HG02884 (cell line): ENCODE measurements around the gene NLN.
"Not testable (repeated sequence)": the region's sequence is repeated elsewhere in the genome, so short reads cannot be mapped to it uniquely, and the experiment has no call there.

Source experiments
- ATAC-seq: cut with Tn5 transposase; IDR thresholded peaks from one replicate; pipeline ENCODE4 v1.9.1; 2021; ENCODE audit warnings: mild to moderate bottlenecking, moderate library complexity; ENCODE audit not compliant: unreplicated experiment

NLN gene

DNA sequence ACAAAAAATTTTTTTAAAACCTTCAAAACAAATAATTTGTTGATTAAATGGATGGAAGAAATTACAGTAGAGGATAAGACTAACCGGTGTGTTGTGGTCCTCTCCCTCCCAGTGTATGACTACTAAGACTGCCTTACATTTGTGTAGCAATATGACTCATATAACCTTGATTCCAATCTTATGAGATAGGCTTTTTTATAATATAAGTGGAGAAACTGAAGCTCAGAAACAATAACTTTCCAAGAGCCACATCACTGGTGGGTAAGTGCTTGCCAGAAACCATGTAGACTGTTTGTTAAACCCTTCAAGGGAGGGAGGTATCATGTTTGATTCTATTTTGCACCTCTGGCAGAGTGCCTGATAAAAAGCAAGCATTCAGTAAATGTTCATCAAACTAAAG lies 47.5 kb downstream of the NLN start:
- no peak for ATAC-seq

DNA sequence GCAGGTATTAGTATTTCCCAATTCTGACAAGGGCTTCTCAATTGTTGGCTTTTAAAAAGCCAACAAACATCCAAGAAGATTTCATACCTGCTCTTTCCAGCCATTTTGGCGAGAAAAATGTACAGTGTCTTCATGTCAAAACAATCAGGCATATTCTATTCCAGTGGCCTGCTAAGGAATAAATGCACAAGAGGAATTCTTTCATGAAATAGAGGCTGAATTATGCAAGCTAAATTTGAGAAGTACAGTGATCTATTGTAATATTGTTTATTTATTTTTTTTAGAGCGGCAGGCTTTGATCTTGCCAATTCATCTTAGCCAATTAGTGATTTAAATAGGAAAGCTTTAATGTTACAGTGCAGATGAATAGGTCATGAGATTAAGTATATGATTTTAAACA lies 49.3 kb downstream of the NLN start:
- no peak for ATAC-seq

DNA sequence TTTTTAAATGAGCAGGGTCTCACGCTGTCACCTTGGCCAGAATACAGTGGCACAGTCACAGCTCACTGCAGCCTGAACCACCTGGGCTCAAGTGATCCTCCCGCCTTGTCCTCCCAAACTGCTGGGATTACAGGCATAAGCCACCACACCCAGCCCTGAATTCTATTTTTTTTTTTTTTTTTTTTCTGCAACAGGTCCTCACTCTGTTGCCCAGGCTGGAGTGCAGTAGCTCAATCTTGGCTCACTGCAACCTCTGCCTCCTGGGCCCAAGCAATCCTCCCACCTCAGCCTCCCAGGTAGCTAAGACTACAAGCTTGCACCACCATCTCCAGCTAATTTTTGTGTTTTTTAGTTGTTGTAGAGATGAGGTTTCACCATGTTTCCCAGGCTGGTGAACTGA lies 51.0 kb downstream of the NLN start:
- not testable (repeated sequence) for ATAC-seq

DNA sequence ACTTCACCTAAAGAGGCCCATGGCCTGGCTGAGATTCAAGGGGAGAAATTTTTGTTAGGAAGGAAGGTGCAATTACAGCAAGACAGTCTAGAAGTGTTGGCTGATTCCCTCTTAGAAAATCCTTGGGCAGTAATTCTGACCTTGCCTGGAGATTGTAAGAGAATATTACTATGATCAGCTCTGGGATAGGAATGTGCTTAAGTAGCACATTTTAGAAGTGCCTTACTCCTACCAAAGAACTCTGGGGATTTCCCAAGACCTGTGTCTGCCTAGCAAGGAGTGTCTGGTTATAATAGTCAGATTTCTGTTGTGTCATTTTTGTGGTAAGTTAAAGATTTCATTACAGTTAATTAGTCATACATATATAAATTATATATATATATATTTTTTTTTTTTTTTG lies 52.3 kb downstream of the NLN start:
- no peak for ATAC-seq

DNA sequence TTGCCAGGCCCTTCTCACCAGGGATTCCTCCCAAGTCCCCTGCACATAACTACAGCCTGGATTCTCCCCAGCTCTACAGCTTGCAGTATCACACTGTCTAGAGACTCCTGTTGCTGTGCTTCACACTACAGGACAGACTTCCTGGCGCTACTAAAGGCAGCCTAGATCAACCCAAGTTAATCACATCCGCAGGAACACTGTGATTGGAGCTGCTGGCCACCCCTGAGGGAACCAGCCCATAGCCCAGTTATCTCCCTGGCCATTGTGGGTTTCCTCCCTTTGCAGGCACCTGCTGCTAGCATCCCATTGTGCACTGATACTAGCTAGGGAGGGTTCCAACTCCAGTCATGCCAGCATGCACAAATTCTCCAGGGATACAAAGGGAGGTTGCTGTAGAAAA lies 53.5 kb downstream of the NLN start:
- no peak for ATAC-seq

DNA sequence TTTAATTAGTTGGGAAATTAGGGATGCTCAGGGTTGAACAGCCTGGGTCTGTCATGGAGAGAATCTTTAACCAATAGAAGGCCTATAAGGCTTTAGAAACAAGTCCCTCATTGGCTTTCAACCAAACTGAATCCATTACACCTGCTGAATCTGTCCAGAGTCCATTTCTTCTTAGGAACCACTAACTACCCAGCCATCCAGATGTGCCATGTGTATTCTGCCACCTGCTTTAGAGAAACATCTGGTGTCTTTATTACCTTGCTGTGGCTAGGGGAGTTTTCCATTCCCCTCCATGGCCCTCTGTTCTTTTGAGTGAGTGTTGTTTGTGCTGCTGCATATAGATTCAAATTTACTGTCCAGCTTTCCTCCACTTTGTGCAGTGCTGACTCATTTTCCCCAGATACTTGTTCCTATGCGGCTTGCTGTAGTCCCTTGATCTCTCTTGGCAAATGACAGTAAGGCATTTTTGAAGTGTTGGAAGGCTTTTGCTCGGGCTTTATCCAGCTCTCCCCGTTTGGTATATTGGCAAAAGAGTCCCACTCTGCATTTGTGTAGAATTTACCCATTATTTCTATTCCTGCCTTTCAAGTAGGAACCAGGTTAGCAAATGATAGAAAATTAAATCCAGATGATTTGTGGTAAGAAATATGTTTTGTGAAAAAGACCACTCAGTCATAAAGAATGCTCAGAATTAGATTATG lies 54.6 kb downstream of the NLN start:
- ATAC-seq: no peak

DNA sequence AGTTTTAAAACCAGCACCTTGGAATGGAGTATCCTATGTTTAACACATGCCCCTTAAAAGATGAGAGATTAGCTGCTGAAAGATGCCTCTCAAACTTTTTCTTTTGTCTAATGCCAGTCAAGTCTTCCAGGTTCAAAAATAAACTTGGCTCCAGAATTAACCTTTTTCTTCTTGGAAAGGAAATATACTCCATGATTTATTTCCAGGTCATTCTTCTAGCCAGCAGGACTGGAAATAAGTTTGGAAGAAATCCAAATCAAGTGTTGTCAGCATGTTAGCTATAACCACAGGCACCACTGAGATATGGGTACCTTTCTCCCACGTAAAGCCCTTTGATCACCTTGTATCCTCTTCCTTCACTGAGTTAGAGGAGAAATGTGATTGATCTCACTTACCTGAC lies 56.1 kb downstream of the NLN start:
- ATAC-seq: no peak

DNA sequence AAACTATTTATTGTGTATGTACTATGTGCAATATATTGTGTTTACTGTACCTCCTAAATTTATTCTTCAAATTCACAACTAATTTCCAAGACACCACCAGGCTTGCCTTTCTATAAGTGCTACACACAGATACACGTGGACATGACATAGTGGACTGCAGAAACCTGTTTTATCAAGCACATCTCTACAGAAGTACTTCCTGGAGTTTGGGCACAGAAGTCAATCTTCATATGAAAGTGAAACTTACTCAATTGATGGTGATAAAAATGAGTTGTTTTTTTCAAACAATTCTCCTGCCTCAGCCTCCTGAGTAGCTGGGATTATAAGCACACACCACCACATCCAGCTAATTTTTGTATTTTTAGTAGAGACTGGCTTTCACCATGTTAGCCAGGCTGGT lies 57.6 kb downstream of the NLN start:
- no peak for ATAC-seq

DNA sequence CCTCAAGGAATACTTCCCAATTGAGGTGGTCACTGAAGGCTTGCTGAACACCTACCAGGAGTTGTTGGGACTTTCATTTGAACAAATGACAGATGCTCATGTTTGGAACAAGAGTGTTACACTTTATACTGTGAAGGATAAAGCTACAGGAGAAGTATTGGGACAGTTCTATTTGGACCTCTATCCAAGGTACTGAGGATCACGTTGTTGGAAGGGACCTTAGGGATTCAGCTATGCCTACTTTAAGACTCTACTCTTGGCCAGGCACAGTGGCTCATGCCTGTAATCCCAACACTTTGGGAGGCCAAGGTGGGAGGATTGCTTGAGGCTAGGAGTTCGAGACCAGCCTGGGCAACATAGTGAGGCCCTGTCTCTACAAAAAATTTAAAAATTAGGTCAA lies 66.3 kb downstream of the NLN start:
- ATAC-seq: not testable (repeated sequence)

DNA sequence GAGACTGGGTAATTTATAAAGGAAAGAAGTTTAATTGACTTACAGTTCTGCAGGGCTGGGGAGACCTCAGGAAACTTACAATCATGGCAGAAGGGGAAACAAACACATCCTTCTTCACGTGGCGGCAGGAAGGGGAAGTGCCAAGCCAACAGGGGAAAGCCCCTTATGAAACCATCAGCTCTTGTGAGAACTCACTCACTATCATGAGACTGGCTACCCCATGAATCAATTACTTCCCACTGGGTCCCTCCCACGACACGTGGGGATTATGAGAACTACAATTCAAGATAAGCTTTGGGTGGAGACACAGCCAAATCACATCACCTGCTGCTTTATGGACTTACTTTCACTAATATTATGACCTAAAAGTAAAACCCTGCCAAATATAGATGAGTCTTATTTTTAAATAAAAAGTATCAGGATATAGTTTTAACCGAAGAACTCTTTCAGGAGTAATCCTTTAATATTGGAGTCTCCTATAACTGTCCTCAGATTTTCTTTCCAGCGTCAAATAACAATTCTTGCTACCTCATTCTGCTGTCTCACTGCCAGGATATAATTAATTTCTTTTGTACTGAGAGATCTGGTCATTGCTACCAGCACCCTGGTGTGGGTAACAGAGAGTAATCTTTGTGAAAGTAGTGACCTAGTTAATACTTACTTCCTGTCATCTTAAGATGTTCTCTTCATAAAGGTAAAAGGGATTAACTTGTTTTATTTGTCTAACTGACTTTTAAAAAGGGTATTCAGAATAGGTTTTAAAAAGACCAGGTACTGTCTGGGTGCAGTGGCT lies 68.6 kb downstream of the NLN start:
- ATAC-seq: no peak

DNA sequence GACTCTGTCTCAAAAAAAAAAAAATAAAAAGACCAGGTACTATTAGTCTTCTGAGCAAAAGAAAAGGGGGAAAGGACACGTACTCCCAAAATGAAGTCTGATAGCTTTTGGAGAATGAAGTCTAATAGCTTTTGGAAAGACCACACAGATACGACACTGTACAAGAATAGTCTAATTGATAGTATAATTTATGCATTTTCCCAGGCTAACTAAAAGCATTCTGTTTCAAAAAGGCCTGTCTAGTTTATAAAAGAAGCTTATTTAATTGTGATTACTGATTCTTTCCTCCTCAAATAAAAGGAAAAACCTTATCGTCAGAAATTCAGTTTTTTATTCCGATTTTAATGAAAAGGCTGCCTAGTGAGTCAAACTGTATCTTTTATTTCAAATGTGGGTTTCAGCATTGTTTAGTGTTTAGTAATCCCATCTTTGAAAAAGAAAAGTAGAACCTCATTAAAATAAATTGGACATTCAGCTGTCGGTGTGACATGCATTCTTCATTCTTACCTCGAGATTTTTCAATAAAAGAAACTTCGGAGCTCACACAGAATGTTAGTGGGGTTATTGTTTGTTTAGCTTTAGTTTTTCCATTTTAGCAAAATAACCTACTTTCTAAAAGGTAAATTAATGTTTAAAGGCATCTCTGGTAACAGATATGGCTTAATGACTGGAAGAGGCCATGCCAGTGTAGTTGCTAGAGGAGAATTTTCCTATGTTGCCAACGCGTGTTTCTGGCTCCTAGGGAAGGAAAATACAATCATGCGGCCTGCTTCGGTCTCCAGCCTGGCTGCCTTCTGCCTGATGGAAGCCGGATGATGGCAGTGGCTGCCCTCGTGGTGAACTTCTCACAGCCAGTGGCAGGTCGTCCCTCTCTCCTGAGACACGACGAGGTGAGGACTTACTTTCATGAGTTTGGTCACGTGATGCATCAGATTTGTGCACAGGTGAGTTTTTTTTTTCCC lies 70.0 kb downstream of the NLN start:
- ATAC-seq: no peak

DNA sequence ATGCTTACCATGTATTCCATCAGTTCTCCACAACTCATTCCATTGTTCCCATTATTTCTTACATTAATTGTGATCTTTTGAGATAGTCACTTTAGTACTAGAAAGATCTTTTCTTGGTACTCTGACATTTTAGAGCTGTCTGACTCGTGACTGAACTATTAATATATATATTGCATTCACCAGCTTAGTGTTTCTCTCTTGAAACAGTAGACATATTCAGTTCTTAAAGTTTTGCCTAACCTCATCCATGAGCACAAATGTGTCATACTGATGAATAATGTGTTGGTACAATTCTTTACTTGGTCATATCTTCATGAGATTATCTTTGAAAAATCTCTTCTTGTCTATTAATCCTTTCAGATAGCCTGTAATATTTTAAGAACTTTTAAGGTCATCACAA lies 74.3 kb downstream of the NLN start:
- no peak for ATAC-seq

DNA sequence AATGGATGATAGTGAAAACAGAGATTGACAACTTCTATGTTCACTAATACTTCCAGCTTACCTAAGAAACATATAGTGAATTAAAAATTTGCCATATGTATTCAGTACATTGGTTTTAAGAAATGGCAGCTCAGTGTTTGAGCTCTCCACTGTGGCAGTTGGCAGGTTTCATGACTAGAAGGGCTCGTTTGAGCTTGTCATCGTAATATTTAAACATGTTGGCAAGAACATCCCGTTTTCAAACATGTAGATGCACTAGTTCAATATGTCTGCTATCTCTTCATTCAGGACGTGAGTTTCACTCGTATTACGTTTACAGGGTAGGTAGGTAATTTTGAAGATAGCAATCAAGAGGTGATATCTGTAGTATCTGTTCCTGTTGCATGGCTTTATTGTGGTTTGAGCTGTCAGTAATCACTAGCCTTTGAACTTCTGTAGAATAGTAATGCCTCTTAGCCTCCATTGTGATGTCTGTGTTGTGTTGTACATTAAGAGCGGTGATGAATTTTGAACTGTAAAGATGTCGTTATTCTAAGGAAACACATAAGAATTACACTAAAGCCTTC lies 74.8 kb downstream of the NLN start:
- ATAC-seq: no peak

DNA sequence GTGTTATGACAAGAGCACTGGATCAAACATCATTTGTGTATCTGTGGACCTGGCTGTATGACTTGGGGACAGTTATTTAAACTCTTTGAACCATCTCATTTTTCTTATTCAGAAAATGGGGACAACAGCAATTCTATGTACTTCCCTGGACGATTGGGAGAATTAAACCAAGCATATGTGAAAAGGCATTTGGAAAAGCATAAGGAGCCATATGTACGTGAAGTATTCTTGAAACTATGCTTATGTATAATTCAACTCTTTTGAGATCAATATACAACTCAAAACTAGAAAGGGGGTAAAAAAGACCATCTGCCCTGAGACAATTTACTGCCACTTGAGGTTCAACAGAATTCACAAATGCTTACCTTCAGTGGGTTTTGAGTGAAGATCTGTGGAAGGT lies 75.5 kb downstream of the NLN start:
- ATAC-seq: no peak

DNA sequence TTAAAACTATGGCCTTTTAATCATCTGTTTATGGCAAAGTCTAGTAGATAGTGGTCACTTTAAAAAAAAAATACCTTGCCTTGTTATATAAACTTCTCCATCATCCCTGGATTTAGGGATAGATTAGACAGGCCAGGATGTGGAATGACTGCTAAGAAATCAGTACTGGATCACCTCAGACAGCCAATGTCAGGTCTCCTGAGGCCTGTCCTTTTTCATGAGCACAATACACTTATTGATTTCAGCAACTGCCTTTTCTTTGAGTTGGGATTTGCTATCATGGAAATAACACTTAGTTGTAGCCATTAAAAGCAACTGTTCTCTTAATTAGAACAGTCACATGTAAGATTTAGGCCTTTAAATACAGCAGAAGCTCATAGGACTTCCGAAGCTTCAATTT lies 77.9 kb downstream of the NLN start:
- ATAC-seq: no peak

DNA sequence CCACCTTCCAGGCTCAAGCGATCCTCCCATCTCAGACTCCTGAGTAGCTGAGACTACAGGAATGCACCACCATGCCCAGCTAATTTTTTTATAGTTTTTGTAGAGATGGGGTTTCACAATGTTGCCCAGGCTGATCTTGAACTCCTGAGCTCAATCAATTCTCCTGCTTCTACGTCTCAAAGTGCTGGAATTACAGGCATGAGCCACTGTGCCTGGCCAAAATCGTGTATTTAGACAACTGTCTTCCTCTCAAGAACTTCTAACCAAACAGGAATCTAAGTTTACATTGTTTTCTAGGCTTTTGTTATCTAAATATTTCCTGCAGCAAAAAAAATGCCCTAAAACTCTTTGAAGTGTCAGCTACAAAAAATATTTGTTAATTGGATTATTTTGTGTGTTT lies 78.8 kb downstream of the NLN start:
- ATAC-seq: no peak

DNA sequence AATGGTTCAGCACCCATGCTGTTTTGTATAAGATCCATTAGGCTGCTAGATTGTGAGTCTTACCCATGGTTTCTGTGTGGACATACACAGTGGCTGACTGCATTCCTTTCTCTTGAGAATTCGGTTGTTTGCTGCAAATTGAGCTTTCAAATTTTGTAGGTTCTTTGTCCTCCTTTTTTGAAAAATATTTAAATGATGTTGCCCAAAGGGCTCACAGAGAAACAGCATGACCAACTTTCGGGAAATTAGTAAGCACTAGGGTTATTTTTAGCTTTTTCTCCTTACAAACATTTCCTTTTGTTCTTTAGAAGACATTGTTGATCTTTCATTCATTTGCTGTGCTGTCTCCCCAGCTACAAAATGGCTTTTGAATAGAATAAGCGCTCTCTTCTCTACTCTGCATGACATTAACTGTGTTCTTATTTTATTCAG lies 79.4 kb downstream of the NLN start:
- no peak for ATAC-seq

DNA sequence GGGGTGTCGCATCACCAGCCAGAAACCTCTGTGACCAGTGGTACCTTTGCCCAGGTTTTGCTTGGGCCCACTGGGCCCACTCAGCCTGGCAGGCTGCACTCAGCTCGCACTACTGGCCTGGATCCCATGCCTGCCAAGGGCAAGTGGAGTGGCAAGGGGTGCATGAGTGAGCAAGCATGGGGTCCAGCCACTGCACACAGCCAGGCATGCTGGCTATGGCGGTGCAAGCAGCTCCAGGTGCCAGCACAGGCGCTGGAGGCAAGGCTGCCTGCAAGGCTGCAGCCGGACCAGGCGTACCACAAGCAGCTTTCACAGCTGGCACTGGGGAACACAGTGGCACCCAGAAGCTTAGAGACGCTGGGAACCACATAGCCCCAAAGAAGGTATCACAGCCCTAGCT lies 80.1 kb downstream of the NLN start:
- ATAC-seq: no peak

DNA sequence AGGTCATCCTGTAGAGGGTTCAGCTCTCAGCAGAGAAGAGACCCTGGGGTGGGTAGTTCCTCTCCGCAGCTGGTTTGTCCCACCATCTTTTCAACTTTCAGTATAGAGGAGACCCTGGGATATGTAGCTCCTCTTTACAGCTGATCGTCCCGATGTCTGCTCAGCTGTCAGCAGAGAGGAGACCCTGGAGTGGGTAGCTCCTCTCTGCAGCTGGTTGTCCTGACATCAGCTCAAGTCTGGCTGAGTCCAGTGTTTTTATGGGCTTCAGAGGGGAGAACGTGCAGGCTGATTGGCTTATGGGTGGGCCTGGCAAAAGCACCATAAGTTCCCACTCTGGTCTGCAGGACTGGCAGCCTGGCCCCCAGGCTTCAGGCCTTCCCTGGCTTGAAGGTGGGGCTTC lies 80.8 kb downstream of the NLN start:
- ATAC-seq: no peak

DNA sequence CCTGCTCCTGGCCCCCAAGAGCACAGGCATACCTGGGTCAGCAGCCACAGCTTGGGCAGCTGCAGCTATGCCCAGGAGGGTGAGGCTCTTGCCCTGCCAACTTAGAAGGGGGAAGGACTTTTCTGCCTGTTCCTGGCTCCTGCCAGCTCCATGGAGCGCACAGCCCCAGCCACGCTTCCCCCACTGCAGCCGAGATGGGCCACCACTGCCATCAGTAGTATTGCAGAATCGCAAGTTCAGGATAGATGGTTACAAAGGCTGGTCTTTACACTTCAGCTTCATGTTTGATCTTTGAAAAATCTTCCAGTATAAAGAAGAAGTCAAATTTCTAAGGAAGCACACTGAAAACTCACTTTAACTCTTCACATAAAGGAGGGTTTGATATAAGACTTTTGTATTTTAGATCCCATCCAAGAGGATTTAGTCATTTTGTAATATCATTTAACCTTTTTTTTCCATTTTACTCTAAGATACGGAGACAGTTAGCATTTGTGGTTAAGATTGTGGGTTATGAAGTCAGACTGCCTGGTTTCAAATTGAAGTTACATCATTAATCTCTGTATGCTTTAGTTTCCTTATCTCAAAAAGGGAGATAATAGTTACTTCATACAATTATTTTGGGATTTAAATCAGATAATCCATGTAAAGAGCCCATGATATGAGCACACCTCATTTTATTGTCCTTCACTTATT lies 81.8 kb downstream of the NLN start:
- no peak for ATAC-seq

DNA sequence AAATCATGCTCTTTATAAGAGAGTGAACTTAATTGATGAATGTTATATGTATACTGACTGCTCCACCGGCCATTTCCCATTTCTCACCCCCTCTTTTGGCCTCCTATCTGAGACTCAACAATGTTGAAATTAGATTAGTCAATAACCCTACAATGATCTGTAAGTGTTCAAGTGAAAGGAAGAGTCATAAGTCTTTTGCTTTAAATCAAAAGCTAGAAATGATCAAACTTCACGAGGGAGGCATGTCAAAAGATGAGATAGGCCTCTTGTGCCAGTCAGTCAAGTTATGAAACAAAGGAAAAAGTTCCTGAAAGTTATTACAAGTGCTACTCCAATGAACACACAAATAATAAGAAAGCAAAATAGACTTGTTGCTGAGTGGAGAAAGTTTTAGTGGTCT lies 83.1 kb downstream of the NLN start:
- no peak for ATAC-seq
